HepG2 (cell line): ENCODE measurements around the gene KAZALD1. TPM values are rescaled to one million over a fixed set of nuclear protein-coding genes. Genes with fewer than 3 reads are reported as not detected.

Experiments used
- CREB1 ChIP-seq, 2 experiments: fragments of 450-650 bp in 1 of 2; IDR thresholded peaks; 2 replicates each; pipeline ENCODE4 v1.6.1; 2016 to 2017; ENCODE audit warnings: control low read depth in 1 of 2, mild to moderate bottlenecking in 1 of 2, missing compliant biosample characterization in 1 of 2, missing genetic modification characterization in 1 of 2
- DR1 ChIP-seq: sonication (generic); formaldehyde crosslinking; IDR thresholded peaks from 2 replicates; pipeline ENCODE4 v1.8.0; 2021; ENCODE audit warnings: mild to moderate bottlenecking, missing genetic modification reagents, inconsistent platforms
- GMEB2 ChIP-seq: IDR thresholded peaks from 2 replicates; pipeline ENCODE4 v1.6.1; 2016; ENCODE audit warnings: missing biosample characterization, missing genetic modification reagents, low read depth
- HIC2 ChIP-seq: sonication (generic); formaldehyde crosslinking; IDR thresholded peaks from 2 replicates; pipeline ENCODE4 v1.9.0; 2022; ENCODE audit warnings: low read depth, missing genetic modification reagents
- HNRNPL ChIP-seq: fragments of 200-400 bp; formaldehyde crosslinking; IDR thresholded peaks from 2 replicates; pipeline ENCODE4 v1.6.1; 2017; ENCODE audit warnings: mild to moderate bottlenecking, low read depth, low read length
- HNRNPLL ChIP-seq: fragments of 200-400 bp; formaldehyde crosslinking; IDR thresholded peaks from 2 replicates; pipeline ENCODE4 v1.6.1; 2017; ENCODE audit warnings: mild to moderate bottlenecking, low read depth, low read length; ENCODE audit not compliant: poor library complexity, severe bottlenecking
- MIXL1 ChIP-seq: IDR thresholded peaks from 2 replicates; pipeline ENCODE4 v1.6.1; 2016
- NFKB2 ChIP-seq: sonication (generic); formaldehyde crosslinking; IDR thresholded peaks from 2 replicates; pipeline ENCODE4 v1.4.0; 2020; ENCODE audit warnings: missing genetic modification reagents, borderline replicate concordance
- PBX3 ChIP-seq: sonication (generic); formaldehyde crosslinking; IDR thresholded peaks from 2 replicates; pipeline ENCODE4 v1.8.1; 2023; ENCODE audit warnings: missing genetic modification reagents, inconsistent platforms, borderline replicate concordance
- PHF21A ChIP-seq: sonication (generic); formaldehyde crosslinking; IDR thresholded peaks from 2 replicates; pipeline ENCODE4 v1.5.0; 2020; ENCODE audit warnings: mild to moderate bottlenecking, missing genetic modification reagents
- RBAK ChIP-seq: sonication (generic); formaldehyde crosslinking; IDR thresholded peaks from 2 replicates; pipeline ENCODE4 v1.5.1; 2020; ENCODE audit warnings: mild to moderate bottlenecking, missing genetic modification reagents
- RFX1 ChIP-seq: fragments of 450-650 bp; IDR thresholded peaks from 2 replicates; pipeline ENCODE4 v1.6.1; 2017
- ZNF18 ChIP-seq: sonication (generic); formaldehyde crosslinking; IDR thresholded peaks from 2 replicates; pipeline ENCODE4 v1.8.0; 2022; ENCODE audit warnings: mild to moderate bottlenecking, missing genetic modification reagents; ENCODE audit not compliant: insufficient replicate concordance
- ZNF207 ChIP-seq: fragments of 450-650 bp; IDR thresholded peaks from 2 replicates; pipeline ENCODE4 v1.6.1; 2016; ENCODE audit warnings: antibody characterized with exemption, borderline replicate concordance
- ZNF235 ChIP-seq: sonication (generic); formaldehyde crosslinking; IDR thresholded peaks from 2 replicates; pipeline ENCODE4 v1.8.1; 2023; ENCODE audit warnings: mild to moderate bottlenecking, missing genetic modification reagents, borderline replicate concordance
- ZNF326 ChIP-seq: sonication (generic); formaldehyde crosslinking; IDR thresholded peaks from 2 replicates; pipeline ENCODE4 v1.4.0; 2020; ENCODE audit warnings: missing genetic modification reagents, borderline replicate concordance
- ZNF558 ChIP-seq: sonication (generic); formaldehyde crosslinking; IDR thresholded peaks from 2 replicates; pipeline ENCODE4 v1.9.0; 2022; ENCODE audit warnings: mild to moderate bottlenecking, missing genetic modification reagents, borderline replicate concordance
- ZNF687 ChIP-seq: sonication (generic); formaldehyde crosslinking; IDR thresholded peaks from 2 replicates; pipeline ENCODE4 v1.5.1; 2020; ENCODE audit warnings: mild to moderate bottlenecking, missing genetic modification reagents, moderate library complexity
- ZNF891 ChIP-seq: sonication (generic); formaldehyde crosslinking; IDR thresholded peaks from 2 replicates; pipeline ENCODE4 v1.5.0; 2020; ENCODE audit warnings: mild to moderate bottlenecking, missing genetic modification reagents
- polyA plus RNA-seq, 8 experiments: library from polyadenylated mRNA; depleted of rRNA in 3 of 8; stranded (reverse) in 7 of 8; unstranded in 1 of 8; fragments of >200 nt; fragmentation: Illumina TruSeq in 4 of 8; extraction: Trizol in 4 of 8; gene quantifications; 2 replicates each; pipeline versions ENCODE4 v1.2.1 to v1.2.3, GENCODE V29; 2011 to 2016; ENCODE audit warnings: low read depth in 4 of 8, missing spikeins in 1 of 8, mixed read lengths in 1 of 8; ENCODE audit not compliant: insufficient read depth in 1 of 8
- total RNA-seq, 5 experiments: library from RNA; depleted of rRNA; stranded (reverse); fragments of >200 nt; fragmentation: Illumina TruSeq; extraction: Trizol; gene quantifications; 2 replicates each; pipeline ENCODE4 v1.2.3, GENCODE V29; 2016; ENCODE audit warnings: low read depth in 1 of 5

KAZALD1 gene
- total and polyA plus RNA-seq, 2 of the 13 experiments (the other 11 are each of a cell fraction or from before 2014, with no cell fraction given): 16.7 to 27.7 TPM

- TF ChIP-seq ZNF687 (CRISPR knock-in tag) (peak; percentile 52), ZNF326 (no peak), ZNF207 (no peak), DR1 (CRISPR knock-in tag) (no peak), PBX3 (CRISPR knock-in tag) (peak; percentile 91; the same call in 1 of the 2 replicates), HNRNPL (peak; percentile 63; the same call in 1 of the 2 replicates), HNRNPLL (peak; percentile 72), RFX1 (no peak), GMEB2 (CRISPR knock-in tag) (no peak), NFKB2 (CRISPR knock-in tag) (no peak), CREB1 (IDR thresholded peaks at IDR 0.05) (peak; percentile 60), CREB1 (CRISPR knock-in tag; IDR thresholded peaks at IDR 0.05) (no peak), ZNF18 (CRISPR knock-in tag) (peak; percentile 55), PHF21A (CRISPR knock-in tag) (peak; percentile 47), MIXL1 (CRISPR knock-in tag) (peak; percentile 16; the same call in 1 of the 2 replicates), ZNF235 (CRISPR knock-in tag) (0 out of 2 replicates have a peak, but pooled peaks have one; percentile 11), HIC2 (no peak), ZNF891 (CRISPR knock-in tag) (peak; percentile 15; the same call in 1 of the 2 replicates), ZNF558 (0 out of 2 replicates have a peak, but pooled peaks have one; percentile 40), RBAK (no peak)
These were observed 30.5 kb upstream of the KAZALD1 start, which contains the start of the genes PDZD7 and SFXN3 (continued) for GRCh38 chr10:101031128-101031795.
